Heart left ventricle (tissue), 13 donors: ENCODE results near the gene AGPAT3.
A peak's percentile ranks its signal among the peaks of the same experiment; 100 is the strongest.

Experiments
- POLR2A ChIP-seq, 2 donors: fragments of 450-650 bp; IDR thresholded peaks; one replicate each; pipeline ENCODE4 v1.6.1; 2017; ENCODE audit warnings: antibody characterized with exemption in 2 of 2, mild to moderate bottlenecking in 2 of 2, moderate library complexity in 2 of 2
- TF ChIP-seq, protein P1 (sequence below), 12 donors: fragments of 200-600 bp; sonication (generic) in 4 of 12; IDR thresholded peaks; one replicate each; pipeline versions ENCODE4 v1.5.0 to v1.8.0; 2018 to 2022; ENCODE audit warnings: antibody characterized with exemption in 12 of 12, mild to moderate bottlenecking in 5 of 12
- donor health status: ischemic (EF 13 %, LVEDD 7.1; RV severe dilation, severe dysfunction).
- donor health status: DM: no; HTN: yes; CAD: no.
- donor health status: DM: no; HTN: no; CAD: no.
- donor health status: ischemic (EF 25% LVEDD 6.9; RV normal size, moderate dysfunction).
- donor health status: ischemic (EF 25% LVEDD 5.7; RV mildly dilated, moderate dysfunction).
- donor health status: ischemic (EF 35%, LVEDD 5.7; RV mildly dilated, moderate dysfunction).
- donor health status: nonischemic (EF 11% LVEDD 7.7; RV severe dilation, severe dysfunction).
- donor health status: DM: yes; HTN: yes; CAD: no.
- donor health status: PGD.
- donor health status: ischemic (EF 29% LVEDD 5.4; RV normal size, mild dysfunction).
- donor health status: nonischemic (EF 23%, LVEDD 6.1; RV moderate dilation, normal function).

DNA sequence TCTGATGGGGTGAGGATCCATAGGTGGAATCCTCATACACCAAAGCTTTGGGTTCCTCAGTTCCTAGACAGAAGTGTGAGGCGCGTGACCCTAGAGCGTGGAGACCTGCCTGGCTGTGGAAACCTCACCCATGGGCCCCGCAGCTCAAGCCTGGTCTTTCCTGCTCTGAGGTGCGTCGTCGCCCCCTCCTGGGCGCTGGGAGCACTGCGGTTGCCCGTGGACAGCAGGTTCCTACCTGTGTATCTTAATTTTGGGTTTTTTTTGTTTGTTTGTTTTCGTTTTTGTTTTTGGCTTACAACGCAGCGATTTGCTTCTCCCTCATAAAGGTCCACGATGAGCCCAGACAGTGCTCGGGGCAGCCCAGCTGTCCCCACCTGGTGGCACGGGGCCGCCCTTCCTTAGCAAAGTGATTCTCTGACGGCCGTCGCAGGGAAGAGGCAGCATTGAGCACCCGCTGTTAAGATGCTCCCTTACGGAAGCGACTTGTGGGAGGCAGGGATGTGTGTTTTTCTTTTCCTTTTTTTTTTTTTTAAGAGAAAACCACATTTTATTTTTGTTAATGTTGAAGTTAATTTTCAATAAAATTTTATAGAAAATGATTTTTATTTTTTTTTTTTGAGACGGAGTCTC lies 110.6 kb downstream of the AGPAT3 start:
- TF ChIP-seq POLR2A (IDR thresholded peaks at IDR 0.05) = peak in 1 of 2 donors; percentile 21
- TF ChIP-seq, protein P1, sequence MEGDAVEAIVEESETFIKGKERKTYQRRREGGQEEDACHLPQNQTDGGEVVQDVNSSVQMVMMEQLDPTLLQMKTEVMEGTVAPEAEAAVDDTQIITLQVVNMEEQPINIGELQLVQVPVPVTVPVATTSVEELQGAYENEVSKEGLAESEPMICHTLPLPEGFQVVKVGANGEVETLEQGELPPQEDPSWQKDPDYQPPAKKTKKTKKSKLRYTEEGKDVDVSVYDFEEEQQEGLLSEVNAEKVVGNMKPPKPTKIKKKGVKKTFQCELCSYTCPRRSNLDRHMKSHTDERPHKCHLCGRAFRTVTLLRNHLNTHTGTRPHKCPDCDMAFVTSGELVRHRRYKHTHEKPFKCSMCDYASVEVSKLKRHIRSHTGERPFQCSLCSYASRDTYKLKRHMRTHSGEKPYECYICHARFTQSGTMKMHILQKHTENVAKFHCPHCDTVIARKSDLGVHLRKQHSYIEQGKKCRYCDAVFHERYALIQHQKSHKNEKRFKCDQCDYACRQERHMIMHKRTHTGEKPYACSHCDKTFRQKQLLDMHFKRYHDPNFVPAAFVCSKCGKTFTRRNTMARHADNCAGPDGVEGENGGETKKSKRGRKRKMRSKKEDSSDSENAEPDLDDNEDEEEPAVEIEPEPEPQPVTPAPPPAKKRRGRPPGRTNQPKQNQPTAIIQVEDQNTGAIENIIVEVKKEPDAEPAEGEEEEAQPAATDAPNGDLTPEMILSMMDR (IDR thresholded peaks at IDR 0.05) = peak; percentile 86 to 98 (median 91)
